Natural killer cell (primary cell): Measurements from ENCODE around the gene DPYSL3. TPM values are rescaled to one million over a fixed set of nuclear protein-coding genes. Genes with fewer than 3 reads are reported as not detected.

Experiments
- ATAC-seq, 3 donors: fragments of 150-1000 bp in 2 of 3; fragments of 200-7000 bp in 1 of 3; cut with Tn5 transposase; 1 replicate in 1 of 3; 2 replicates in 2 of 3; pipeline ENCODE4 v1.10.0; 2021; ENCODE audit warnings: mild to moderate bottlenecking in 2 of 3, moderate library complexity in 2 of 3
- DNase-seq, 2 donors: peaks; one replicate each; pipeline versions ENCODE4 v3.0.0 to v3.0.0-alpha.2; 2013 to 2021; ENCODE audit warnings: mixed read lengths in 1 of 2
- H3K27ac ChIP-seq: one replicate; pipeline ENCODE4 v1.5.1; 2013; ENCODE audit warnings: mild to moderate bottlenecking, low read length
- H3K27me3 ChIP-seq: one replicate; pipeline ENCODE4 v1.6.1; 2013; ENCODE audit warnings: low read length; ENCODE audit not compliant: control insufficient read depth, insufficient read depth
- H3K36me3 ChIP-seq: one replicate; pipeline ENCODE4 v1.6.1; 2013; ENCODE audit warnings: low read length; ENCODE audit not compliant: control insufficient read depth, insufficient read depth
- H3K4me1 ChIP-seq: one replicate; pipeline ENCODE4 v1.6.1; 2013; ENCODE audit warnings: low read length; ENCODE audit not compliant: control insufficient read depth, insufficient read depth
- H3K4me3 ChIP-seq: one replicate; pipeline ENCODE4 v1.5.1; 2013; ENCODE audit warnings: low read length
- H3K9me3 ChIP-seq: one replicate; pipeline ENCODE4 v1.6.1; 2013; ENCODE audit warnings: low read length; ENCODE audit not compliant: control insufficient read depth, insufficient read depth
- H3K27ac Mint-ChIP-seq, 2 donors: one replicate each; pipeline ENCODE4 v1.8.0; 2022; ENCODE audit warnings: mild to moderate bottlenecking in 2 of 2, mixed read lengths in 2 of 2, moderate library complexity in 1 of 2
- H3K27me3 Mint-ChIP-seq, 2 donors: one replicate each; pipeline ENCODE4 v1.8.0; 2022; ENCODE audit warnings: low read depth in 2 of 2, mixed read lengths in 2 of 2
- H3K36me3 Mint-ChIP-seq: one replicate; pipeline ENCODE4 v1.8.0; 2022; ENCODE audit warnings: mixed read lengths
- H3K4me1 Mint-ChIP-seq, 2 donors: one replicate each; pipeline ENCODE4 v1.8.0; 2022; ENCODE audit warnings: mixed read lengths in 2 of 2
- H3K4me3 Mint-ChIP-seq: one replicate; pipeline ENCODE4 v1.8.0; 2022; ENCODE audit warnings: mild to moderate bottlenecking, moderate library complexity, mixed read lengths
- H3K9me3 Mint-ChIP-seq, 2 donors: one replicate each; pipeline ENCODE4 v1.8.0; 2022; ENCODE audit warnings: mixed read lengths in 2 of 2
- WGBS: methylation state at CpG from one replicate; pipeline ENCODE4 v1.1.7; 2013; ENCODE audit warnings: missing lambda C conversion rate; ENCODE audit not compliant: insufficient coverage; 5-methylcytosine and 5-hydroxymethylcytosine counted together
- intact Hi-C: fragments of 100-400 bp; cut with micrococcal nuclease; formaldehyde crosslinking; loops from one replicate; pipeline ENCODE4 v1.14.2; 2022
- total RNA-seq, 4 donors: library from RNA; stranded (reverse); fragments of 120-200 nt in 1 of 4; gene quantifications; one replicate each; pipeline versions ENCODE4 v1.2.3 to v1.2.4, GENCODE V29; 2013 to 2022
- TF ChIP-seq, protein P1 (sequence below): fragments of 200-600 bp; IDR thresholded peaks from one replicate; pipeline ENCODE4 v1.8.0; 2022; ENCODE audit warnings: antibody characterized with exemption

Gene DPYSL3
- total RNA-seq, 3 donors from 2014 or later (not counting 1 experiment from before 2014, with no cell fraction given), result not detected

DNA sequence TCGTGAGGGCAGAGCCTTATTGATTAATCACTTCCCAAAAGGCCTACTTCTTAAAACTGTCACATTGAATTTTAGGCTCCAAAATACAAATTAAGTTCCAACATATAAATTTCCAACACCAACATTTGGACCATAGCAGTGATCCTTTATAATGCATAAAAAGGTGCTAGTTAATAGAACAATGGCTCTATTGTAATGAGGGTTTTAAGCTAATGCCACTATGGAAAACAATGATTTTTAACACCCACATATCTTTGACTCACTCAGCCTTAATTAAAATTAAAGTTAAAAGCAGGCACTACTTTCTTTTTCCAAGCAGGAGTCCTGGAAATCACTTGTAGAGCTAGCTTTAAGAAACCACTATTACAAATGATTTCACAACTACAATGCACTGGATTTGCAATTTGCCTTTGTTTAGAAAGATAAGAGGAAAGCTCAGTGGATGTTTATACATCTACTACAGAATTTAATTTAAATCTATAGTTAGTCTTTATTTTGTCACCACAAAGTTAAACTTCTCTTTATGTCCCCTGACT, 41.8 kb downstream of the DPYSL3 start:
- Histone ChIP-seq H3K27me3 (no peaks in the 10 kb centered on the region), H3K36me3 (no peaks in the 10 kb centered on the region), H3K4me3 (no peak overlapping the region), H3K4me1 (no peaks in the 10 kb centered on the region), H3K9me3 (no peaks in the 10 kb centered on the region), H3K27ac (no peak overlapping the region)
- TF ChIP-seq, protein P1, sequence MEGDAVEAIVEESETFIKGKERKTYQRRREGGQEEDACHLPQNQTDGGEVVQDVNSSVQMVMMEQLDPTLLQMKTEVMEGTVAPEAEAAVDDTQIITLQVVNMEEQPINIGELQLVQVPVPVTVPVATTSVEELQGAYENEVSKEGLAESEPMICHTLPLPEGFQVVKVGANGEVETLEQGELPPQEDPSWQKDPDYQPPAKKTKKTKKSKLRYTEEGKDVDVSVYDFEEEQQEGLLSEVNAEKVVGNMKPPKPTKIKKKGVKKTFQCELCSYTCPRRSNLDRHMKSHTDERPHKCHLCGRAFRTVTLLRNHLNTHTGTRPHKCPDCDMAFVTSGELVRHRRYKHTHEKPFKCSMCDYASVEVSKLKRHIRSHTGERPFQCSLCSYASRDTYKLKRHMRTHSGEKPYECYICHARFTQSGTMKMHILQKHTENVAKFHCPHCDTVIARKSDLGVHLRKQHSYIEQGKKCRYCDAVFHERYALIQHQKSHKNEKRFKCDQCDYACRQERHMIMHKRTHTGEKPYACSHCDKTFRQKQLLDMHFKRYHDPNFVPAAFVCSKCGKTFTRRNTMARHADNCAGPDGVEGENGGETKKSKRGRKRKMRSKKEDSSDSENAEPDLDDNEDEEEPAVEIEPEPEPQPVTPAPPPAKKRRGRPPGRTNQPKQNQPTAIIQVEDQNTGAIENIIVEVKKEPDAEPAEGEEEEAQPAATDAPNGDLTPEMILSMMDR, result no peak
- Mint-ChIP-seq H3K4me3 (no peak overlapping the region), H3K4me1 (no peaks in the 10 kb centered on the region), H3K27me3 (peaks cover 13 to 14% of the 10 kb centered on the region in 2 donors), H3K36me3 (no peaks in the 10 kb centered on the region), H3K27ac (no peak overlapping the region), H3K9me3 (no peaks in the 10 kb centered on the region)
- intact Hi-C loops, result no loop called here
- ATAC-seq, result no peak
- 74% methylated on average over 1 of the region's 1 CpG for WGBS
- no peak for DNase-seq

DNA sequence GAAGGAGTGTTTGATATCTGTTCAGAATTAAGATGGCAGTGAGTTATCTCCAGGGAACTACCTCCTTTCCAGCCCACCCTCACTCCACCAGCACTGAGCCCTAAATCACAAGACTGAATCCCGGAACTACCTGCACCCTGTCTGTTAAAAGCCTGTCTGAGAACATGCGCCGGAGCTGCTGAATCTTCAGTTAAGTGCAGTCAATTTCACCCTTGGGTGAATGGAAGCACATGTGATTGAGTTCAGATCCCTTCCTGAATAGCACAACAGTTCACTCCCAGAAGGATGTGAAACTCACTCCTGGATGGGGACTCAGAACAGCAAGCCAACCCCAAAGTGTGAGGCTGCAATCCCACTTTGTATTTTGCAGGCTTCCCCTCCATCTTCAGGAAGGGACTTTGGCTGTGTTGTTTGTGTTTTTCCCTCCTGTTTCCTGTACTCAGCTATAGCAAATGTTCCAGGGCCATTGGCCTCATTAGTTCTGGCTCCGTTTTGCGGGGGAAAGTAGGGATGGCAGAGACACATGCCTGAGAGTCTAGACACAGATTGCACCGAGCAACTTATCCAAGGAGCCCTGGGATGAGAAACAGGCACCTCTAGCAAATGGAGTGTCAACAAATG, 43.4 kb downstream of the DPYSL3 start:
- no peak overlapping the region for H3K4me3 Mint-ChIP-seq
- DNase-seq, result no peak
- Histone ChIP-seq H3K9me3 (no peaks in the 10 kb centered on the region), H3K4me1 (no peaks in the 10 kb centered on the region), H3K36me3 (no peaks in the 10 kb centered on the region), H3K27me3 (no peaks in the 10 kb centered on the region), H3K27ac (no peak overlapping the region), H3K4me3 (no peak overlapping the region)
- H3K27me3 Mint-ChIP-seq, result peaks cover 7 to 12% of the 10 kb centered on the region in 2 donors
- no peak overlapping the region for H3K27ac Mint-ChIP-seq
- H3K4me1 Mint-ChIP-seq, result no peaks in the 10 kb centered on the region
- intact Hi-C loops, result no loop called here
- 90% methylated on average over 6 of the region's 6 CpGs for WGBS
- H3K9me3 Mint-ChIP-seq, result no peaks in the 10 kb centered on the region
- no peak for ATAC-seq
- H3K36me3 Mint-ChIP-seq, result no peaks in the 10 kb centered on the region
- TF ChIP-seq, protein P1, result no peak

DNA sequence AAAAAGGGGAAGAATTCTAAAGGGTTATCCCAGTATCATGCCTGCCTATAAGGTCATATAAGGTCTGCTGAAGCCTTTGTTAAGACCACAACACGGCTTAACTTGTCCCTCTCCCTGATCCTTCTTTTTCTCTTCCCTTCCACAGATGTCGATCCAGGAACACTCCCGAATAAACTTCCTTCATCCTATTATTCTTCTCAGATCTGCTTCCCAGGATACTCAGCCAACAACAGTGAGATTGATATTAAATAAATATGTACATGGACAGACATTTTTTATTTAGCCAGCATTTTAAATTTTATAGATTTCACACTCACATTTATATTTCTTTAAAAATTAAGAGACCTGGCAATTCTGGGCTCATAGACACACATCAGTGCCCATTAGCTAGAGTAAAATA, 44.1 kb downstream of the DPYSL3 start:
- Mint-ChIP-seq H3K27me3 (peaks cover 7 to 13% of the 10 kb centered on the region in 2 donors), H3K4me3 (no peak overlapping the region), H3K4me1 (no peaks in the 10 kb centered on the region), H3K27ac (no peak overlapping the region), H3K36me3 (no peaks in the 10 kb centered on the region), H3K9me3 (no peaks in the 10 kb centered on the region)
- TF ChIP-seq, protein P1, result no peak
- Histone ChIP-seq H3K4me3 (no peak overlapping the region), H3K27me3 (no peaks in the 10 kb centered on the region), H3K36me3 (no peaks in the 10 kb centered on the region), H3K9me3 (no peaks in the 10 kb centered on the region), H3K4me1 (no peaks in the 10 kb centered on the region), H3K27ac (no peak overlapping the region)
- DNase-seq (no peak), ATAC-seq (no peak)
- WGBS, result 90% methylated on average over 3 of the region's 3 CpGs
- intact Hi-C loops, result no loop called here

DNA sequence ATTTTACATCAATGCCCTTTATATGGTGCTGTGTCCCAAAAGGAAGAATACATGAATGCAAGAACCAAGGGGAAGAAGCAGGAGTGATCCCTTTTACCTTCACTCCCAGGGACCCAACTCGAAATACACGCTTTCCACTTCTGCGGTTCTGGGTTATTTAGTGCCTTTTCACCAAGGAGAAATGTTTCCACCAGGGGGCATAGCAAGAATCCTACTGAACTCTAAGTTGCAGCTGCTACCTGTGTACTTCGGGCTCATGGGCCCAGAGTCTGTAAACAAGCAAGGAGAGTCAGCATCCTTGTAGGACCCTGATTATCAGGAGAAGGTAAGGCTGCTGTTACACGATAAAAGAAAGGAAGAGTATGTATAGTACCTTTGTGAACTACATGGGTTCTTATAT, 45.7 kb downstream of the DPYSL3 start:
- ATAC-seq, result no peak
- no peak overlapping the region for H3K27ac Mint-ChIP-seq
- 60% methylated on average over 5 of the region's 5 CpGs for WGBS

More for the DNA sequence above, 45.7 kb downstream of the DPYSL3 start:
- H3K4me3 ChIP-seq, result no peak overlapping the region
- Mint-ChIP-seq H3K4me1 (no peaks in the 10 kb centered on the region), H3K9me3 (no peaks in the 10 kb centered on the region), H3K36me3 (no peaks in the 10 kb centered on the region), H3K4me3 (no peak overlapping the region), H3K27me3 (peaks cover 8 to 10% of the 10 kb centered on the region in 2 donors)
- H3K4me1 ChIP-seq, result no peaks in the 10 kb centered on the region
- DNase-seq, result no peak
- intact Hi-C loops, result no loop called here
- no peak overlapping the region for H3K27ac ChIP-seq
- H3K27me3 ChIP-seq, result no peaks in the 10 kb centered on the region
- TF ChIP-seq, protein P1, result no peak
- no peaks in the 10 kb centered on the region for H3K36me3 ChIP-seq
- H3K9me3 ChIP-seq, result no peaks in the 10 kb centered on the region
